Endothelial cell of umbilical vein (primary cell): ENCODE measurements around the gene C17orf100. TPM values are rescaled to one million over a fixed set of nuclear protein-coding genes. Genes with fewer than 3 reads are reported as not detected.

Source experiments
- BruUV-seq: library from RNA; stranded (reverse); fragments of 400-500 nt; replicated peaks from 2 replicates; lab custom pipeline; 2021; lab: Mats Ljungman, UMichigan
- CTCF ChIA-PET: fragments of 300-600, 350-600 bp; sonication (Branson Sonifier 250); formaldehyde crosslinking; loops from one replicate; lab custom pipeline; 2021; ENCODE audit warnings: antibody characterized with exemption, inconsistent platforms; lab: Charles Lee
- POLR2A ChIA-PET: fragments of 300-600, 350-600 bp; sonication (Branson Sonifier 250); formaldehyde crosslinking; loops from one replicate; lab custom pipeline; 2021; ENCODE audit warnings: antibody characterized with exemption, inconsistent platforms; lab: Charles Lee
- DNase-seq: peaks from one replicate; pipeline ENCODE4 v3.0.0-alpha.2; 2011; ENCODE audit warnings: low read depth, low spot score
- FAIRE-seq: peaks from 2 replicates; lab custom pipeline; 2011; peaks lifted over from hg19 to GRCh38; lab: Jason Lieb, UNC
- H2AFZ ChIP-seq: 2 replicates; pipeline ENCODE4 v1.6.0; 2012; ENCODE audit warnings: low read depth, low read length, control low read depth, inconsistent platforms
- H3K27ac ChIP-seq: 2 replicates; pipeline ENCODE4 v1.5.1; 2011; ENCODE audit warnings: low read depth, mild to moderate bottlenecking, control low read depth, low read length, moderate library complexity; ENCODE audit not compliant: insufficient read depth
- H3K27me3 ChIP-seq, 2 experiments: 2 replicates each; pipeline versions ENCODE4 v1.6.0 to v1.6.1; 2011; ENCODE audit warnings: low read length in 2 of 2, mixed read lengths in 1 of 2; ENCODE audit not compliant: control insufficient read depth in 2 of 2, insufficient read depth in 2 of 2
- H3K36me3 ChIP-seq, 2 experiments: 2 replicates in 1 of 2; 3 replicates in 1 of 2; pipeline ENCODE4 v1.5.1; 2011; ENCODE audit warnings: low read length in 2 of 2, mild to moderate bottlenecking in 1 of 2, moderate library complexity in 1 of 2; ENCODE audit not compliant: control insufficient read depth in 2 of 2, insufficient read depth in 2 of 2; ENCODE audit errors: extremely low read depth in 1 of 2
- H3K4me1 ChIP-seq: 3 replicates; pipeline ENCODE4 v1.5.1; 2011; ENCODE audit warnings: mild to moderate bottlenecking, low read length; ENCODE audit not compliant: control insufficient read depth, insufficient read depth; ENCODE audit errors: extremely low read depth
- H3K4me2 ChIP-seq: 2 replicates; pipeline ENCODE4 v1.6.1; 2011; ENCODE audit warnings: low read length, control low read depth, mixed read lengths; ENCODE audit not compliant: insufficient read depth
- H3K4me3 ChIP-seq, 3 experiments: fragments of 200-600 bp in 1 of 3; sonication (generic), shearing (Covaris generic) in 1 of 3; replicated peaks in 1 of 3; 2 replicates each; pipeline ENCODE4 v1.5.1; 2011 to 2016; ENCODE audit warnings: control low read depth in 3 of 3, low read length in 3 of 3, mild to moderate bottlenecking in 2 of 3, inconsistent platforms in 1 of 3, low read depth in 1 of 3, moderate library complexity in 1 of 3; ENCODE audit not compliant: insufficient read depth in 1 of 3
- H3K79me2 ChIP-seq: 2 replicates; pipeline ENCODE4 v1.6.0; 2012; ENCODE audit warnings: low read length, inconsistent platforms; ENCODE audit not compliant: control insufficient read depth, insufficient read depth
- H3K9ac ChIP-seq: replicated peaks from 2 replicates; pipeline ENCODE3; 2011; ENCODE audit warnings: low read length, control low read depth; ENCODE audit not compliant: insufficient read depth; ENCODE audit errors: extremely low read depth
- H3K9me1 ChIP-seq: replicated peaks from 3 replicates; pipeline ENCODE4 v1.6.0; 2011; ENCODE audit warnings: mild to moderate bottlenecking, low read length; ENCODE audit not compliant: control insufficient read depth, insufficient read depth; ENCODE audit errors: extremely low read depth
- H3K9me3 ChIP-seq: replicated peaks from 2 replicates; pipeline ENCODE4 v1.5.1; 2012; ENCODE audit warnings: low read length, inconsistent platforms; ENCODE audit not compliant: control insufficient read depth, insufficient read depth
- H4K20me1 ChIP-seq: replicated peaks from 2 replicates; pipeline ENCODE3; 2011; ENCODE audit warnings: mild to moderate bottlenecking, low read length; ENCODE audit not compliant: control insufficient read depth, insufficient read depth; ENCODE audit errors: extremely low read depth
- CTCF ChIP-seq, 2 donors: IDR thresholded peaks; 1 replicate in 1 of 2; 2 replicates in 1 of 2; pipeline ENCODE4 v1.5.1; 2011; ENCODE audit warnings: low read length in 2 of 2, mild to moderate bottlenecking in 2 of 2, moderate library complexity in 2 of 2, control low read depth in 1 of 2, inconsistent platforms in 1 of 2, low read depth in 1 of 2; ENCODE audit not compliant: insufficient read depth in 1 of 2; ENCODE audit errors: extremely low read depth in 1 of 2
- EZH2 ChIP-seq: IDR thresholded peaks from 2 replicates; pipeline ENCODE4 v1.6.1; 2012; ENCODE audit warnings: borderline replicate concordance, low read depth, mild to moderate bottlenecking, moderate library complexity, low read length, inconsistent platforms; ENCODE audit not compliant: severe bottlenecking
- FOS ChIP-seq: IDR thresholded peaks from 2 replicates; pipeline ENCODE4 v1.6.1; 2011; ENCODE audit warnings: mild to moderate bottlenecking, low read length, moderate library complexity, borderline replicate concordance; ENCODE audit not compliant: insufficient read depth
- GATA2 ChIP-seq: IDR thresholded peaks from 2 replicates; pipeline ENCODE4 v1.7.0; 2011; ENCODE audit warnings: low read depth, mild to moderate bottlenecking, moderate library complexity, mixed read lengths, low read length; ENCODE audit not compliant: insufficient read length, insufficient read depth
- JUN ChIP-seq: IDR thresholded peaks from 2 replicates; pipeline ENCODE4 v1.6.1; 2011; ENCODE audit warnings: borderline replicate concordance, low read depth; ENCODE audit not compliant: insufficient read length, insufficient read depth
- MAX ChIP-seq: IDR thresholded peaks from 2 replicates; pipeline ENCODE4 v1.6.1; 2011; ENCODE audit not compliant: insufficient read depth, insufficient read length
- MYC ChIP-seq: IDR thresholded peaks from one replicate; pipeline ENCODE4 v1.6.1; 2011; ENCODE audit warnings: mild to moderate bottlenecking, low read depth, low read length
- POLR2A ChIP-seq: IDR thresholded peaks from 2 replicates; pipeline ENCODE4 v1.6.1; 2012; ENCODE audit warnings: low read depth, mild to moderate bottlenecking, control low read depth, low read length
- POLR2AphosphoS5 ChIP-seq: IDR thresholded peaks from 2 replicates; pipeline ENCODE4 v1.6.1; 2012; ENCODE audit warnings: low read depth, mild to moderate bottlenecking, control low read depth, low read length, moderate library complexity; ENCODE audit not compliant: insufficient read depth
- dilution Hi-C: fragments of 300-500 bp; cut with MboI; formaldehyde crosslinking; loops from one replicate; pipeline ENCODE4 v1.15.0; 2019; ENCODE audit warnings: low sequenced_read_pairs; ENCODE audit not compliant: extremely low pct_ligation_motif_present
- intact Hi-C: fragments of 100-400 bp; cut with micrococcal nuclease; formaldehyde crosslinking; loops from one replicate; pipeline ENCODE4 v1.10.0; 2022
- polyA plus RNA-seq, 4 experiments: library from polyadenylated mRNA; depleted of rRNA in 3 of 4; stranded (reverse) in 3 of 4; unstranded in 1 of 4; fragments of >200 nt; gene quantifications; 2 replicates each; pipeline versions ENCODE4 v1.2.1 to v1.2.3, GENCODE V29; 2011 to 2012; ENCODE audit warnings: missing spikeins in 1 of 4
- total RNA-seq: library from RNA; stranded (reverse); gene quantifications from 2 replicates; pipeline ENCODE4 v1.2.3, GENCODE V29; 2021

Gene C17orf100
- total and polyA plus RNA-seq, 2 donors (not counting 3 experiments of a cell fraction or from before 2014, with no cell fraction given): 0.99 to 1.4 TPM

- DNase-seq (no peak), FAIRE-seq (no peak)
- H3K36me3 ChIP-seq: peaks cover 26 to 29% of the 10 kb centered on the region in 2 experiments
- no TSS peak for BruUV-seq
- H3K9ac ChIP-seq: no peak overlapping the region
- no peaks in the 10 kb centered on the region for H3K9me3 ChIP-seq
- no peak overlapping the region for H3K4me2 ChIP-seq
- no peaks in the 10 kb centered on the region for H3K9me1 ChIP-seq
- intact Hi-C loops (no loop called here), dilution Hi-C loops (no loop called here)
- ChIA-PET CTCF (interaction anchor here (0.6 to 1.5 kb wide), 2 partner anchors 14 to 1114 kb away, joined by 3 read pairs; no protein-coding TSS in a partner anchor), POLR2A (no interaction called here)
- H2AFZ ChIP-seq: no peak overlapping the region
- H4K20me1 ChIP-seq: no peaks in the 10 kb centered on the region
- H3K27ac ChIP-seq: no peak overlapping the region
- no peak for TF ChIP-seq CTCF (IDR thresholded peaks at IDR 0.05; ENCODE audit: extremely low read depth in 1 of 2, insufficient read depth in 1 of 2, low read depth in 1 of 2, low read length in 2 of 2)
- TF ChIP-seq JUN: no peak
- TF ChIP-seq MYC: no peak
- TF ChIP-seq GATA2: no peak
- TF ChIP-seq EZH2: no peak
- peaks cover 2% of the 10 kb centered on the region for H3K79me2 ChIP-seq
- no peak overlapping the region for H3K4me3 ChIP-seq
- H3K4me1 ChIP-seq: no peaks in the 10 kb centered on the region
- H3K27me3 ChIP-seq: no peaks in the 10 kb centered on the region
These were observed 41.6 kb upstream of the C17orf100 start for GRCh38 chr17:6610011-6610410.

GRCh38 chr17:6611231-6611630 lies 40.3 kb upstream of the C17orf100 start:
- H3K4me1 ChIP-seq: no peaks in the 10 kb centered on the region
- peaks cover 2% of the 10 kb centered on the region for H3K79me2 ChIP-seq
- DNase-seq: no peak
- FAIRE-seq: no peak
- no peaks in the 10 kb centered on the region for H3K9me1 ChIP-seq
- intact Hi-C loops: no loop called here
- H4K20me1 ChIP-seq: no peaks in the 10 kb centered on the region
- dilution Hi-C loops: no loop called here
- ChIA-PET POLR2A (no interaction called here), CTCF (interaction anchor here (1.2 kb wide), 1 partner anchor 13 kb away, joined by 4 read pairs; no protein-coding TSS in a partner anchor)
- BruUV-seq: no TSS peak
- no peaks in the 10 kb centered on the region for H3K9me3 ChIP-seq
- H3K4me3 ChIP-seq: no peak overlapping the region
- H2AFZ ChIP-seq: no peak overlapping the region
- no peak overlapping the region for H3K4me2 ChIP-seq
- TF ChIP-seq POLR2A (no peak), POLR2AphosphoS5 (no peak), FOS (no peak), MAX (no peak), JUN (no peak), CTCF (IDR thresholded peaks at IDR 0.05; ENCODE audit: extremely low read depth in 1 of 2, insufficient read depth in 1 of 2, low read depth in 1 of 2, low read length in 2 of 2) (no peak), MYC (no peak), GATA2 (no peak), EZH2 (no peak)
- H3K27ac ChIP-seq: no peak overlapping the region
- H3K36me3 ChIP-seq: peaks cover 24 to 26% of the 10 kb centered on the region in 2 experiments
- H3K9ac ChIP-seq: no peak overlapping the region
- H3K27me3 ChIP-seq: no peaks in the 10 kb centered on the region
